Activated naive CD4-positive, alpha-beta T cell treated with anti-CD3 and anti-CD28 coated beads, Interleukin-2, amount 10 ng/mL, durations not matched to agents 7 days and 5 days (primary cell): ENCODE data around the gene IFNGR1.
"Not testable (repeated sequence)": the region's sequence is repeated elsewhere in the genome, so short reads cannot be mapped to it uniquely, and the experiment has no call there.

Source experiments
- CTCF ChIA-PET: fragments of 350-600 bp; sonication (Branson Sonifier 250); formaldehyde crosslinking; loops from one replicate; lab custom pipeline; 2021; ENCODE audit warnings: antibody characterized with exemption; lab: Charles Lee
- DNase-seq: peaks from one replicate; pipeline ENCODE4 v3.0.0-alpha.2; 2020
- H3K27ac Mint-ChIP-seq: one replicate; pipeline ENCODE4 v1.8.0; 2021; ENCODE audit warnings: mild to moderate bottlenecking, moderate library complexity, mixed read lengths
- H3K27me3 Mint-ChIP-seq: one replicate; pipeline ENCODE4 v1.8.0; 2021; ENCODE audit warnings: mild to moderate bottlenecking, mixed read lengths
- H3K36me3 Mint-ChIP-seq: one replicate; pipeline ENCODE4 v1.8.0; 2021; ENCODE audit warnings: mixed read lengths
- H3K4me1 Mint-ChIP-seq: one replicate; pipeline ENCODE4 v1.8.0; 2021; ENCODE audit warnings: mixed read lengths
- H3K4me3 Mint-ChIP-seq: one replicate; pipeline ENCODE4 v1.8.0; 2021; ENCODE audit warnings: mild to moderate bottlenecking, moderate library complexity, mixed read lengths
- H3K9me3 Mint-ChIP-seq: one replicate; pipeline ENCODE4 v1.8.0; 2021; ENCODE audit warnings: mixed read lengths

The IFNGR1 gene

DNA sequence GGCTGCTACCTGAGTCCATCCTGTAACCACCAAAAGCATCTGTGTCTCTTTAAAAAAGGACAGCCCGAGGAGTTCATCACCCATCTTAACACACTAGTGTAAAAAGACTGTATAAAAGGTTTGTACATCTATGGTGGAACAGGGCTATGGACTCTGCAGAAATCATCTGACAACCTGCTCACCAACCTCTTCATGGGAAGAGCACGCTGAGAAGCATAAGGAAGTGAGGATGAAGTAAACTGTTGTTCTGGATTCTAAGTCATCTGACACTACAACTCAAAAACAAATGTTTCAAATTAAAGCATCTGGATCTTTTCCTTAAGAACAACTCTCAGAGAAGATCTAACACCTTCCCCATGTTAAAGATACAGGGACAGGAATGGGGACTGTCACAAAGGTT, 5.4 kb downstream of the IFNGR1 start:
- no peak overlapping the region for H3K4me3 Mint-ChIP-seq
- H3K4me1 Mint-ChIP-seq, result peaks cover 41% of the 10 kb centered on the region
- CTCF ChIA-PET, result no interaction called here
- no peaks in the 10 kb centered on the region for H3K27me3 Mint-ChIP-seq
- no peak overlapping the region for H3K27ac Mint-ChIP-seq
- H3K36me3 Mint-ChIP-seq, result peaks cover 34% of the 10 kb centered on the region
- no peak for DNase-seq
- peaks cover 12% of the 10 kb centered on the region for H3K9me3 Mint-ChIP-seq

DNA sequence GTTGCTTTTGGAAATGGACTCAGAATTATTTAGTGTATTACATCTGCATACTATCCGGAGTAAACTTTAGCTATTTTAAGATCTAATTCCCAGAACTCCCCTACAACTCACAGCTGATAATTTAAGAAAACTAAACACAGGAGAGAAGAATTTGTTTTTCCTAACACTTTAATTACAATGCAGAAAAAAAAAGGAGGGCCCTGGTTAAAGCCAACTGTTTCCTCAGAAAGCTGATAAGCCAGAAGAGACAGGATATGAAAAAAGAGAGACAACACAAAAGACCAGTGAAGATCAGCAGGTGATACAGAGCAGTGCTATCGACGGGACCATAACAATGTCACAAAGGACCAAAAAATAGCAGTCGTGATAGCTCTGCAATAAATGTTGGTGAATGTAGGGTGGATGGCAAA, 5.8 kb downstream of the IFNGR1 start:
- Mint-ChIP-seq H3K9me3 (peaks cover 12% of the 10 kb centered on the region), H3K4me1 (peaks cover 37% of the 10 kb centered on the region), H3K4me3 (no peak overlapping the region), H3K27ac (no peak overlapping the region), H3K36me3 (peaks cover 37% of the 10 kb centered on the region), H3K27me3 (no peaks in the 10 kb centered on the region)
- no peak for DNase-seq
- CTCF ChIA-PET, result interaction anchor here (1.0 kb wide), 1 partner anchor 179 kb away, joined by 3 read pairs; no protein-coding TSS in a partner anchor

DNA sequence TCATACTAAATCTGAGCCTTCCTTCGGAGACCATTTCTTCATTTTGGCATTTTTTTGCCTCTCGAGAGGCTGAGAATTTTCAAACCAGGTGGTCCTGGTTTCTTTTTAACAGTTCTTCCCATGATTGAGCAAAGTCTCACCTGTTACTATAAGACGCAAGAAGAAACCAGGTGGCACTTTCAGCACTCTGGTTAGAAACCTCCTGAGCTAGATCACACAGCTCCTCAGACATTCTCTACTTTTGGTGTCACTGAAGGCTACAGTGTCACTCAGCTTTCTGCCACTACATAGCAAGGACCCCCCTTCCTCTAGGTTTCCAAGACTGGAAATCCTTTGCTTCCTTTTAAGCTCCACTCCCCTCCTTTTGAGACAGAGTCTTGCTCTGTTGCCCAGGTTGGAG, 7.3 kb downstream of the IFNGR1 start:
- CTCF ChIA-PET, result no interaction called here
- DNase-seq, result no peak
- Mint-ChIP-seq H3K4me3 (no peak overlapping the region), H3K36me3 (peaks cover 43% of the 10 kb centered on the region), H3K9me3 (peaks cover 18% of the 10 kb centered on the region), H3K4me1 (peaks cover 23% of the 10 kb centered on the region), H3K27ac (no peak overlapping the region), H3K27me3 (no peaks in the 10 kb centered on the region)

DNA sequence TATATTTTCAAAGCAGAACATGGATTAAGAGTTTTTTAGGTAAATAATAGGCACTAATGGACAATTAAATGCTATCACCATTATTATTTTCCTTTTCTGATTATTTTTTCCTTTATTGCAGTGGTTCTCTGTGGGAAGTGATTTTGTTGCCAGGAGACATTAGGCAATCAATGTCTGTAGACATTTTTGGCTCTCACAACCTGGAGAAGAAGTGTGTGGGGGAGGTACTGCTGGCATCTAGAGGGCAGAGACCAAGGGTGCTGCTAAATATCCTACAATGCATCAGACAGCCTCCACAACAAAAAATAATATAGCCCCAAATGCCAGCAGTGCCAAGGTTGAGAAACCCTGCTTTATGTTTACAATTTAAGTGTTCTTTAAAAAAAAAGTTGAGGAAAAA, 8.3 kb downstream of the IFNGR1 start:
- Mint-ChIP-seq H3K36me3 (peaks cover 45% of the 10 kb centered on the region), H3K27ac (no peak overlapping the region), H3K4me3 (no peak overlapping the region), H3K27me3 (no peaks in the 10 kb centered on the region), H3K4me1 (peaks cover 16% of the 10 kb centered on the region), H3K9me3 (peaks cover 18% of the 10 kb centered on the region)
- no peak for DNase-seq
- CTCF ChIA-PET, result no interaction called here

DNA sequence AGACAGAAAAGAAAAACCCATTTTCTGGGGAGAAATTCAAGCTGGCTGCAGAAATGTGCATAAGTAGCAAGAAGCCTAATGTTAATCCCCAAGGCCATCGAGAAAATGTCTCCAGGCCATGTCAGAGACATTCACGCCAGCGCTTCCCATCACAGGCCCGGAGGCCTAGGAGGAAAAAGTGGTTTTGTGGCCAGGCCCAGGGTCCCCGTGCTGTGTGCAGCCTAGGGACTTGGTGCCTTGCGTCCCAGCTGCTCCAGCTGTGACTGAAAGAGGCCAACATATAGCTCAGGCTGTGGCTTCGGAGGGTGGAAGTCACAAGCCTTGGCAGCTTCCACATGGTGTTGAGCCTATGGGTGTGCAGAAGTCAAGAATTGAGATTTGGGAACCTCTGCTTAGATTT, 10.9 kb downstream of the IFNGR1 start:
- Mint-ChIP-seq H3K27me3 (no peaks in the 10 kb centered on the region), H3K27ac (no peak overlapping the region), H3K9me3 (peaks cover 18% of the 10 kb centered on the region), H3K36me3 (peaks cover 54% of the 10 kb centered on the region), H3K4me3 (no peak overlapping the region), H3K4me1 (peaks cover 3% of the 10 kb centered on the region)
- CTCF ChIA-PET, result interaction anchor here (0.6 kb wide), 1 partner anchor 381 kb away, joined by 3 read pairs; no protein-coding TSS in a partner anchor
- DNase-seq, result no peak

DNA sequence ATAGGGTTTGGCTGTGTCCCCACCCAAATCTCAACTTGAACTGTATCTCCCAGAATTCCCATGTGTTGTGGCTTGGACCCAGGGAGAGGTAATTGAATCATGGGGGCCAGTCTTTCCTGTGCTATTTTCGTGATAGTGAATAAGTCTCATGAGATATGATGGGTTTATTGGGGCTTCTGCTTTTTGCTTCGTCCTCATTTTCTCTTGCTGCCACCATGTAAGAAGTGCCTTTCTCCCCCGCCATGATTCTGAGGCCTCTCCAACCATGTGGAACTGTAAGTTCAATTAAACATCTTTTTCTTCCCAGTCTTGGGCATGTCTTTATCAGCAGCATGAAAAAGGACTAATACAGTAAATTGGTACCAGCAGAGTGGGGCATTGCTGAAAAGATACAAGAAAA, 11.7 kb downstream of the IFNGR1 start:
- Mint-ChIP-seq H3K36me3 (peaks cover 55% of the 10 kb centered on the region), H3K9me3 (peaks cover 18% of the 10 kb centered on the region)
- CTCF ChIA-PET, H3K27me3 Mint-ChIP-seq, H3K27ac Mint-ChIP-seq, H3K4me1 Mint-ChIP-seq, DNase-seq, H3K4me3 Mint-ChIP-seq: not testable (repeated sequence)

GRCh38 chr6:137206577-137206976, 12.6 kb downstream of the IFNGR1 start:
- Mint-ChIP-seq H3K27me3 (no peaks in the 10 kb centered on the region), H3K4me1 (no peaks in the 10 kb centered on the region), H3K27ac (no peak overlapping the region), H3K4me3 (no peak overlapping the region), H3K9me3 (peaks cover 18% of the 10 kb centered on the region), H3K36me3 (peaks cover 53% of the 10 kb centered on the region)
- CTCF ChIA-PET, result no interaction called here
- DNase-seq, result no peak

DNA sequence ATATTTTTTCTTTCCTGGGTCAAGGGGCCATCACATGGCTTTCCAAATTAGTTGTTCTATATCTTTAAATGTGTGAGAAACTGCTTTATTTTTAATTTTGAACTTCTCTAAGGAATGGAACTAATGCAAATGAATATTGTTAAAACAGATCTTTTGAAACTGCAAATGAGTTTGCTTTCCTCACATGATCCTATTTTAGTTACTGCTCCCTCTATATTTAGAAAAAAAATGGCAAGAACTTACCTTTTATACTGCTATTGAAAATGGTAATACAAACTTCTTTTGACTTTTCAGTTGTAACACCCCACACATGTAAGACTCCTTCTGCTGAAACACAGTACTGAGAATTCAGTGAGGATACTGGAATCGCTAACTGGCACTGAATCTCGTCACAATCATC, 15.9 kb downstream of the IFNGR1 start:
- no peak for DNase-seq
- no peaks in the 10 kb centered on the region for H3K4me1 Mint-ChIP-seq
- no peak overlapping the region for H3K4me3 Mint-ChIP-seq
- H3K27me3 Mint-ChIP-seq, result no peaks in the 10 kb centered on the region
- CTCF ChIA-PET, result no interaction called here
- peaks cover 47% of the 10 kb centered on the region for H3K36me3 Mint-ChIP-seq
- H3K9me3 Mint-ChIP-seq, result peaks cover 6% of the 10 kb centered on the region
- H3K27ac Mint-ChIP-seq, result no peak overlapping the region

- DNase-seq, result no peak
- no peak overlapping the region for H3K27ac Mint-ChIP-seq
- peaks cover 4% of the 10 kb centered on the region for H3K4me1 Mint-ChIP-seq
- peaks cover 46% of the 10 kb centered on the region for H3K36me3 Mint-ChIP-seq
- no peaks in the 10 kb centered on the region for H3K27me3 Mint-ChIP-seq
- H3K4me3 Mint-ChIP-seq, result no peak overlapping the region
- no peaks in the 10 kb centered on the region for H3K9me3 Mint-ChIP-seq
- CTCF ChIA-PET, result interaction anchor here (1.2 kb wide), 1 partner anchor 112 kb away, joined by 4 read pairs; no protein-coding TSS in a partner anchor
Observed at GRCh38 chr6:137202078-137202477, 17.1 kb downstream of the IFNGR1 start.

DNA sequence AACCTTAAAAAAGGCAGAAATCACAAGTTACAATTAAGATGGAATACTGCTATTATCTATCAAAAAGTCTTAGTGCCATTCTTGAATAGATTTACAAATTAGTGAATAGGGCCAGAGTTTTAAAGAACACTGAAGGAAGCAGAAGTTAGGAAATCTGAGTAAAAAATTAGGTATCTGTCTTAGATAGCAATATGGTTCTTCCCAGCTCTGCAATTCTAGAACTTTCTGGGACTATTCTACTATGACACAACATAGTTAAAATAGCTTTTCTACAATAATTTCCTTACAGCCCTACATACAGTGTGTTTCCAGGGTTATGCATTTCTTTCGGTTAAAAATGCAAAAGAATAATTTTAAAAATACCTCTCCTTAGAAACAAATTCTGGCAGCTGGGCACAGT, 18.2 kb downstream of the IFNGR1 start:
- Mint-ChIP-seq H3K27me3 (no peaks in the 10 kb centered on the region), H3K36me3 (peaks cover 43% of the 10 kb centered on the region), H3K4me1 (peaks cover 9% of the 10 kb centered on the region), H3K27ac (no peak overlapping the region), H3K9me3 (no peaks in the 10 kb centered on the region), H3K4me3 (no peak overlapping the region)
- CTCF ChIA-PET, result interaction anchor here (1.2 kb wide), 1 partner anchor 111 kb away, joined by 4 read pairs; no protein-coding TSS in a partner anchor
- DNase-seq, result no peak

- Mint-ChIP-seq H3K27me3 (no peaks in the 10 kb centered on the region), H3K4me3 (no peak overlapping the region), H3K4me1 (peaks cover 10% of the 10 kb centered on the region), H3K9me3 (no peaks in the 10 kb centered on the region), H3K27ac (no peak overlapping the region), H3K36me3 (peaks cover 40% of the 10 kb centered on the region)
- CTCF ChIA-PET, result no interaction called here
- DNase-seq, result no peak
Observed at GRCh38 chr6:137200288-137200687, 18.9 kb downstream of the IFNGR1 start.

GRCh38 chr6:137197684-137198645, 21.2 kb downstream of the IFNGR1 start:
- no peak overlapping the region for H3K4me3 Mint-ChIP-seq
- H3K27ac Mint-ChIP-seq, result no peak overlapping the region
- no peaks in the 10 kb centered on the region for H3K27me3 Mint-ChIP-seq
- peaks cover 22% of the 10 kb centered on the region for H3K36me3 Mint-ChIP-seq
- no peak for DNase-seq
- H3K9me3 Mint-ChIP-seq, result no peaks in the 10 kb centered on the region
- CTCF ChIA-PET, result no interaction called here
- H3K4me1 Mint-ChIP-seq, result peaks cover 10% of the 10 kb centered on the region

- Mint-ChIP-seq H3K36me3 (peaks cover 10% of the 10 kb centered on the region), H3K4me3 (no peak overlapping the region), H3K27me3 (peaks cover 3% of the 10 kb centered on the region), H3K4me1 (peaks cover 10% of the 10 kb centered on the region), H3K27ac (no peak overlapping the region), H3K9me3 (peaks cover 7% of the 10 kb centered on the region)
- no peak for DNase-seq
- CTCF ChIA-PET, result no interaction called here
Observed at GRCh38 chr6:137193256-137194070, 25.7 kb downstream of the IFNGR1 start.

- CTCF ChIA-PET, result no interaction called here
- Mint-ChIP-seq H3K36me3 (peaks cover 3% of the 10 kb centered on the region), H3K4me3 (no peak overlapping the region), H3K9me3 (peaks cover 10% of the 10 kb centered on the region), H3K27me3 (peaks cover 3% of the 10 kb centered on the region), H3K27ac (no peak overlapping the region), H3K4me1 (peaks cover 8% of the 10 kb centered on the region)
- no peak for DNase-seq
Observed at GRCh38 chr6:137192821-137193220, 26.4 kb downstream of the IFNGR1 start.
